ENCODE measurements around the gene HAPLN2. TPM values are rescaled to one million over a fixed set of nuclear protein-coding genes. Genes with fewer than 3 reads are reported as not detected.
A peak's percentile ranks its signal among the peaks of the same experiment; 100 is the strongest.

HAPLN2 gene
- total RNA-seq, 2 donors from 2014 or later = not detected

DNA sequence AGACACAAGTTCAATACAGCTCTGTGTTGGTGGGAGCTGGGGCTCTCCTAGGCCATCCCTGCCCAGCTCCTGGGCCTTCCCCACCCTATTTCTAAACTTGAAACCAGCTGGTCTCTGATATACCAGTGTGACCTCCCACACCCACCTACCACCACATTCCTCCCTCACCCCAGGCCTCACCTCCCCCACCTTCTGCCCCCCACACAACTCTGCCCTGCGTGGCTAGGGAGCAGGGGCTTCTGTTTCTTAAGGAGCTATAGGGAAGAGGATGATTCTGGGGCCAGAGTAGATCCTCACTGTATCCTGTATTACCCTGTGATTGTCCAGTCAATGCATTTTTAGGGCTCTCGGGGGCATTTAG is 41.5 kb downstream of the HAPLN2 start:
- Mint-ChIP-seq H3K27me3 (peaks cover 3 to 6% of the 10 kb centered on the region in 2 donors), H3K9me3 (no peaks in the 10 kb centered on the region), H3K4me3 (peak overlapping the region; percentile 84), H3K27ac (peak overlapping the region; percentile 96 to 98), H3K36me3 (no peaks in the 10 kb centered on the region), H3K4me1 (ENCODE audit: low read depth in 2 of 2) (peaks cover 56 to 60% of the 10 kb centered on the region in 2 donors)
- peak; percentile 10 to 46 for ATAC-seq
- no peak for DNase-seq (ENCODE audit: low spot score)

DNA sequence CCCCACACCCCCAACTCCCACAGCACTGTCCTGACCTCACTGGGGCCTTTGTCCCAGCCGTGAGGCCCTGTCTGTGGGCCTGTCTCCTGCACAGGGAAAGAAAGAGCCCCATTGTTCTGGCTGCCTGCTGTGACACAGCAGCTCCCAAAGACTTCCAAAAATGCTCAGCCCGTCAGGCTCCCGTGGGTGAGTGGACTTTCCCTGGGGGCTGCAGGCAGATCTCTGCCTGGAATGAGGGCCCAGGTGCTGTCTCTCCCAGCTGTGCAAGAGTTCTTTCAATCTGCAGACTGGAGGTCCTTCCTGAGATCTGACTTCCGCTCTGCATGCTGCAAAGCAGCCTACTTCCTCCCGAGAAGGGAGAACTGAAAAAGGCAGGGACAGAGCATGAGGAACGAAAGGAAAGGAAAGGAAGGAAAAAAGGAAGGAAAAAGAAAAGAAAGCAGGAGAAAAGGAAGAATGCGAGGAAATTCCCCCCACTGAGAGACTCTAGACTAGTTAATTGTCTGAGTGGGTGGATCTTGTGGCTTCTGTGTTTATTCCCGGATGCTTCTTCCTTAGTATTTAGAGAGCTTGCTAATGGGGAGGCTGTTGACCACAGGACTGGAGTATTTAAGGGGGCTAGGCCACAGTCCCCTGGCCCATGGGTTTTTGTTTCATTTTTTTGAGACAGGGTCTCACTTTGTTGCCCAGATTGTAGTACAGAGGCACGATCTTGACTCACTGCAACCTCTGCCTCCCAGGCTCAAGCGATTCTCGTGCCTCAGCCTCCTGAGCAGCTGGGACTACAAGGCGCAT is 43.0 kb downstream of the HAPLN2 start:
- peaks cover 50 to 53% of the 10 kb centered on the region in 2 donors for H3K4me1 Mint-ChIP-seq (ENCODE audit: low read depth in 2 of 2)
- no peaks in the 10 kb centered on the region for H3K36me3 Mint-ChIP-seq
- no peaks in the 10 kb centered on the region for H3K9me3 Mint-ChIP-seq
- H3K27ac Mint-ChIP-seq = peak overlapping the region; percentile 38 to 98
- H3K4me3 Mint-ChIP-seq = peak overlapping the region; percentile 5
- DNase-seq (ENCODE audit: low spot score) = no peak
- no peak for ATAC-seq
- H3K27me3 Mint-ChIP-seq = peaks cover 0 to under 1% of the 10 kb centered on the region in 2 donors

DNA sequence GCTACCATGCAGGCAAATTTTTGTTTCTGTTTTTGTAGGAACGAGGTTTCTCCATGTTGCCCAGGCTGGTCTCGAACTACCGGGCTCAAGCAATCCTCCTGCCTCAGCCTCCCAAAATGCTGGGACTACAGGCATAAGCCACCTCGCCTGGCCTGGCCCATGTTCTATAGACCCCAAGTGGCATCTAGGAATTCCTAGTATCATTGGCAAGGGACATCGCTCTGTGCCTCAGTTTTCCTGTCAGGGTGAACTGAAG is 43.5 kb downstream of the HAPLN2 start:
- no peak for ATAC-seq
- Mint-ChIP-seq H3K4me3 (no peak overlapping the region), H3K9me3 (no peaks in the 10 kb centered on the region), H3K36me3 (no peaks in the 10 kb centered on the region), H3K27ac (peak overlapping the region; percentile 38 to 98), H3K27me3 (no peaks in the 10 kb centered on the region), H3K4me1 (ENCODE audit: low read depth in 2 of 2) (peaks cover 44 to 47% of the 10 kb centered on the region in 2 donors)
- no peak for DNase-seq (ENCODE audit: low spot score)

DNA sequence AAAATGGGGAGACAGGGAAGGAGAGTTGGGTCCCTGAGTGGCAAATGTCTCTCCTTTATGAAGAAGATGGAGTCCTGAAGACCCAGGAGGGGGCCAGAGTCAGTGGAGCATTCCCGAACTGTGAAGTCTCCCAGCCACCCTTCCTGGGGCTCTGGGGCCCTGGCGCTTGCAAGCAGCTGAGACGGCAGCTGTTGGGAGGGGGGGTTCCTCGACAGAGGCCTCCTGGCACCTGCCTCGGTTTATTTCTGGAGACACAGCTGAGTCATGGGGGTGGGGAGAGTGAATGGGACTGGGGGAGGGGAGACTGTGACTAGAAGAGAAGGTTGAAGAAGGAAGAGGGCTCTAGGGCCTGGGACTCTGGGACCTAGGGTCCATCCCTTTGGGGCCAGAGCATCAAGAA is 44.0 kb downstream of the HAPLN2 start:
- Mint-ChIP-seq H3K9me3 (no peaks in the 10 kb centered on the region), H3K36me3 (no peaks in the 10 kb centered on the region), H3K4me3 (no peak overlapping the region), H3K27me3 (no peaks in the 10 kb centered on the region), H3K4me1 (ENCODE audit: low read depth in 2 of 2) (peaks cover 40 to 43% of the 10 kb centered on the region in 2 donors), H3K27ac (peak overlapping the region; percentile 38 to 98)
- no peak for DNase-seq (ENCODE audit: low spot score)
- no peak for ATAC-seq

DNA sequence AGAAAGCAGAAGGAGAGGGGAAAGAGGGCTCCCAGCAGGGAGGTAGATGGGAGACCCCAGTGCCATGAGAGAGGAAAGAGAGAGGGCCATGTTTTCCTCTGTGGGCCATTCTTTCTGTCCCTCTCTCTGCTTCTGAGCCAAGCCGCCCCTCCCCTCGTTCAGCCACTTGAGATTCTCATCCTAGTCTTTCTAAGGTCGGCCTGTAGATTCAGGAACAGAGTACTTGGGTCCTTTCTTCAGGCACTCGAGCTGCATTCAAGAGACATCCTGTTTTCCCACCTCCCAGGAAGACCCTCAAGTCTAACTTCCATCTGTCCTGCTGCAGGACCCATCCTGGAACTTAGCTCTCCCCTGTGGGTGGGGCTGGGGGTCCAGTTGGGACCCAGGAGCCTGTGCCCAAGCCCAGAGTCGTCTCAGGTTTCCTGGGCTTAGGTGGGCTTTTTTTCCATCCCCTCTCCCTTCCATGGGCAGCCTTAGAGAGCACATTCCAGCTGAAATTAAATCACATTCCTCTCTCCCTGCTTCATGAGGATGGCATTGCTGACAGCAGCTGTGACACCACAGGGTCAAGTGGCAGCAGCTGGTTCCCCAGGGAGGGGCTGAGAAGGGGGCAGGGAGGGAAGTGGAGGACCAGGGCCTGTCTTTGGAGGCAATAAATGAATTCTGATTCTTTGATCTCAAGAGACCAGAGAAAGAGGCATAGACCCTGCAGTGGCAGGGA is 45.0 kb downstream of the HAPLN2 start:
- no peaks in the 10 kb centered on the region for H3K9me3 Mint-ChIP-seq
- no peaks in the 10 kb centered on the region for H3K27me3 Mint-ChIP-seq
- no peaks in the 10 kb centered on the region for H3K36me3 Mint-ChIP-seq
- no peak for ATAC-seq
- peaks cover 29 to 35% of the 10 kb centered on the region in 2 donors for H3K4me1 Mint-ChIP-seq (ENCODE audit: low read depth in 2 of 2)
- H3K4me3 Mint-ChIP-seq = no peak overlapping the region
- no peak for DNase-seq (ENCODE audit: low spot score)
- H3K27ac Mint-ChIP-seq = peak overlapping the region in 1 of 2 donors; percentile 38

DNA sequence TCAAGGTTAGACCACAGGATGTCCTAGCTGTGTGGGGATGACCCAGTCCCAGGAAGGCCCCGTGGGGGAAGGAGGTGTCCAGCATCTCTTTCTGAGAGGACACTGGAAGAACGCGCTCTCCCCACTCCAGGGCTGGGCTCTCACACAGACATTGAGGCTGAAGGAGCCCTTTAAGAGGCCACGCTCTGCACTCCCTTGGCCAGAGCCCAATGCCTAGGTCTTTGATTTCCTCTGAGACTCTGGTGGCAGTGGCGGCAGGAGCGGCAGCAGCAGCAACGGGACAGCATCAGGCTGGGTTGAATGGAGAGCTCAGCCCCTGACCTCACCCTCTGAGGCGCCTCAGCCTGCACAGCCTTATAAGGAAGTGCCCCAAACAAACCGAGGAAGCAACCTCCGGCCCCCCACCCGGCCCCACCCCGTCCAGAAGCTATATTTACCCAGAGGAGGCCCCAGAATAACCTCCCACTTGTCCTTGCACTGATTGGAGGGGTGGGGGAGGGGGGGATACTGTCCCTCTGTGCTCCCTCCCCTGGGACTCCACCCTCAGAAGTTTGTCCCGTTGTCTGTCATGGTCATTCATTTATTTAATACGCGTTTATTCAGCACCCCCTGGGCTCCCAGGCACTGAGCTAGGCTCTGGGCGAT is 45.7 kb downstream of the HAPLN2 start:
- no peak overlapping the region for H3K4me3 Mint-ChIP-seq
- H3K4me1 Mint-ChIP-seq (ENCODE audit: low read depth in 2 of 2) = peaks cover 23 to 28% of the 10 kb centered on the region in 2 donors
- ATAC-seq = no peak

DNA sequence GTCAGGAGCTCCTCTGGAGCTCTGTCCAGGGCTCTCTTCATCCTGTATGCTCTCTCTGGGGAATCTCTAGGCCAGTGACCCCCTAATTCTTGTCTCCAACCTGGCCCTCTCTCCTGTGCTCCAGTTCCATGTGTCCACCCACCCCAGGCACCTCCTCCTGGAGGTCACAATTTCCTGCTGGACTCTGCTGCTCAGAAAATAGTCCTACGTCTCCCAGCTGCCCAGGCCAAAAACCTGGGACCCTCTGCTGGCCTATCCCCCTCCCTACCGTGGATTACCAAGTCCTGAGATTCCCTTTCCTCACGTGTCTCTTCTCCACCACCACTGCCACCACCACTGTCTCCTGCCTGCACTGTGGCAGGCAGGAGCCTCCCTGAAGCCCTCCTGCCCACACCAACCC is 46.3 kb downstream of the HAPLN2 start:
- Mint-ChIP-seq H3K27me3 (peaks cover 0 to 3% of the 10 kb centered on the region in 2 donors), H3K4me1 (ENCODE audit: low read depth in 2 of 2) (peaks cover 16 to 21% of the 10 kb centered on the region in 2 donors), H3K36me3 (no peaks in the 10 kb centered on the region), H3K9me3 (no peaks in the 10 kb centered on the region), H3K27ac (peak overlapping the region in 1 of 2 donors; percentile 68), H3K4me3 (no peak overlapping the region)
- DNase-seq (ENCODE audit: low spot score) = no peak
- ATAC-seq = no peak

More for the DNA sequence above, 45.7 kb downstream of the HAPLN2 start:
- H3K36me3 Mint-ChIP-seq = no peaks in the 10 kb centered on the region
- H3K9me3 Mint-ChIP-seq = no peaks in the 10 kb centered on the region
- H3K27me3 Mint-ChIP-seq = peaks cover 0 to 3% of the 10 kb centered on the region in 2 donors
- no peak overlapping the region for H3K27ac Mint-ChIP-seq
- DNase-seq (ENCODE audit: low spot score) = no peak

DNA sequence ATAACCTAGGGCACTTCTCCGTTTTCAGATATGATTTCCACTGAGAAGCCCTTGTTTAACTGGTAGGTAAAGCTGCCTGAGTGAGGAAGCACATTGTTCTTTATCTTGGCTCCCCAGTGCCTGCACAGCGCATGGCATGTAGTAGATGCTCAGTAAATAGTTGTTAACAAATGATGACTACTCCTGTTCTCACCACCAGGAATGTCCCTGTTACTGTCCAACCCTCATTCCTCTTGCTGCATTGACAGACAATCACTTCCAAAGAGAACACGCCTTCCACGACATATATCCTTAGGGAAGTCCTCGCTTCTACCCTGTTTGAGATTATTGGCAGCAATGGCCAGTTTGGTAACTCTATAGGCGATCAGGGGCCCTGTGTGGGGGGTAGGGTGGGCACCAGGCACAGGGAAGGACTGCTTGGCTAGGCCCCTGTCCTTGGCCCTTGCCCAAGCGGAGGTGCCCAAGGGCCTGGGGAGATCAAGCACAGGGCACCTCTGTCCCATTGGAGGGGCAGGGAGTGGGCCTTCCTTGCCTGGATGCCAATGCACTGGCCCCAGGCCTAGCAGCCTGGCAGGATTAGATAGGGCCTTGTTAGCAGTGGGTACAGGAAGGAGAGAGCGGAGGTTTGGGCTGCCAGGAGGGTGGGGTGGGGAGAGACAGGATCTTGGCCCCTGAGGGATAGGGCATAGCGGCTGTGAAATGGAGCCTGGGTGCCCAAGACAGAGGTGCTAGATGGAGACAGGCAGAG is 47.8 kb downstream of the HAPLN2 start:
- no peaks in the 10 kb centered on the region for H3K9me3 Mint-ChIP-seq
- H3K36me3 Mint-ChIP-seq = no peaks in the 10 kb centered on the region
- peaks cover 4 to 10% of the 10 kb centered on the region in 2 donors for H3K4me1 Mint-ChIP-seq (ENCODE audit: low read depth in 2 of 2)
- ATAC-seq (no peak), DNase-seq (ENCODE audit: low spot score) (no peak)
- no peak overlapping the region for H3K4me3 Mint-ChIP-seq
- H3K27me3 Mint-ChIP-seq = peaks cover 11 to 12% of the 10 kb centered on the region in 2 donors
- no peak overlapping the region for H3K27ac Mint-ChIP-seq

DNA sequence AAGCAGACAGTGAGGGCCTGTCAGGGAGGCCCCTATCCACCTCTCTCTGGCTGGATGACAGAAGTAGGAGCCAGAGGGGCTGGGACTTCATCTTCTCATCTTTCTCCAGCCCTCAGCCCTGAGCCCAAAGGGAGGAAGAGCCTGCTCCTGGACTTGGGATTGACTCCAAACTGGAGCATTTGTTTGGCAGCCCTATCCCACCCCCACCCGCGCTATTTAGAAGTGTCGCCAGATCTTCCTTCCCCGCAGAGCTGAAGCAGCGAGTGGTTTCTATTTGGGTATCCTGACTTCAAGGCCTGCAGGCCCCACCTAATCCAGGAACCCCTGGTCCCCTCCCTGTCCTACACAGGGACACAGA is 48.4 kb downstream of the HAPLN2 start:
- H3K27me3 Mint-ChIP-seq = peaks cover 17 to 18% of the 10 kb centered on the region in 2 donors
- no peak overlapping the region for H3K27ac Mint-ChIP-seq
- no peak overlapping the region for H3K4me3 Mint-ChIP-seq
- H3K4me1 Mint-ChIP-seq (ENCODE audit: low read depth in 2 of 2) = peaks cover 0 to 6% of the 10 kb centered on the region in 2 donors
- H3K36me3 Mint-ChIP-seq = no peaks in the 10 kb centered on the region
- ATAC-seq = no peak
- no peaks in the 10 kb centered on the region for H3K9me3 Mint-ChIP-seq
- DNase-seq (ENCODE audit: low spot score) = no peak

DNA sequence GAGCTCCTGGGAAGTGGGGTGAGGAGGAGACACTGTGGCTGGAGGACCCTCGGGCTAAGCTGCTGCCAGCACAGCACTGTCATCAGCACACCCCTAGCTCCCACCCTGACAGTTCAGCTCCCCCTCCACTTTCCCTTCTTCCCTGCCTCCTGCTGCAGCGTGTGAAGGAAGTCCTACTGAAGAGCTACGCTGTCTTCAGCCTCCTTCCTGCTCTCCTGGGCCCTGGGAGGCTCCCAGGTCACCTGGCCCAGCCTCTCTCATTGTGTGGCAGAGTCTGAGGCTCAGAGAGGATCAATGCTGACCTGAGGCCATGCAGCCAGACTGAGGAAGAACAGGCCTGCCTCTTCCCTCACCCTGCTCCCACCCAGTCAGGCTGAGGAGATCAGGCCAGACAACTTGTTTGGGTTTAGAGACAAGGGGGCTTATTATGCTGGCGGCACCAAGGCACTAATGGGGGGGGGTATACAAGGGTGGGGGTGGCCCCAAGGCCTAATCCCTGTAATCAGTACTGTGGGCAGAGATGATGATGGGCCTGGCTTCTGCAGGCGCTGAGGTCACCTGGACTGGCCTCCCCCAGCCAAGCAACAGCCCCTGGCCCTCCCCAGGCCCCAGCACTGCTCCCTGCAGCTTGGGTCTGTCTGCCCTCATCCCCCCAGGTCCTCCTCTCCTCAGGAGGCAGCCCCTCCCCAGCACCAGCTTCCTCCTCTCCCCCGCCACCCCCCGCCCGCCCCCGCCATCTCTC is 48.9 kb downstream of the HAPLN2 start:
- Mint-ChIP-seq H3K36me3 (no peaks in the 10 kb centered on the region), H3K9me3 (no peaks in the 10 kb centered on the region), H3K4me3 (no peak overlapping the region), H3K4me1 (ENCODE audit: low read depth in 2 of 2) (peaks cover 0 to 3% of the 10 kb centered on the region in 2 donors), H3K27me3 (peaks cover 18% of the 10 kb centered on the region in 2 donors), H3K27ac (no peak overlapping the region)
- ATAC-seq (no peak), DNase-seq (ENCODE audit: low spot score) (no peak)

DNA sequence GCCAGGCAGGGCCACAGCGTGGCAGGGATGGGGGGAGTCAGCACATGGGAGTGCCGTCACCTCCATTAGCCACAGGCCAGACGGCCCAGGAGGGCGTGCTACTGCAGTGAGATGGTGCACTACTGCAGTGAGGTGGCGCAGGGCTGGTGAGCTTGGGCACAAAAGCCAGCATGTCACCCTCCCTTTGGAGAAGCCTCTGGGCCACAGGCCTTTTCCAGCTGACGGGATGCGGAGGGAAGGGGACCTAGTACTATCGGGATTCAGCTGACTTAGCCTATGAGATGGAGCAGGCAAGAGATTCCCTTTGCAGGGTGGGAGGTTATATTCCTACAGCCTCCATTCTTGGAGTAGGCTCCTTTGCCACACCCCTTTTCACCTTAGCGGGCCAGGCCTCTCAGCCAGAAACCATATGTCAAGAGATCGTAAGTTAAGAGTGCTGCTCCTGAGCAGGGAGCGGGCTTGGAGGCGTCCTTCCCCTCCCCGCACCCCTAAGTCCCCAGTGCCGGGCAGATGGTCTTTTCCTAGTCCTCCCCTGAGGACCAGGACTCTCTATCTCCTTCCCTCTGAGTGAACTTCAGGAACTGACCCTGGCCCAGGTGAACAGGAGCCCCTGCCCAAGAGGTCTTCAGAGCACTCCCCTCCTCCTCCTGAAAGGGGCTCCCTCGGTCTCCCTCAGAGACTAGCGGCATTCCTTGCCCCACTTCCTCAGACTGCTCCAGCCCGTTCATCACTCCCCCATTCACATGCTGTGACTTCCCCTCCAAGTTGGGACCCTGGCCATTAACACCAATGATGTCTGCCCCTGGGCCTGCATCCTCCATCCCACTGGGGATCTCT is 49.8 kb downstream of the HAPLN2 start:
- Mint-ChIP-seq H3K36me3 (no peaks in the 10 kb centered on the region), H3K9me3 (no peaks in the 10 kb centered on the region)

DNA sequence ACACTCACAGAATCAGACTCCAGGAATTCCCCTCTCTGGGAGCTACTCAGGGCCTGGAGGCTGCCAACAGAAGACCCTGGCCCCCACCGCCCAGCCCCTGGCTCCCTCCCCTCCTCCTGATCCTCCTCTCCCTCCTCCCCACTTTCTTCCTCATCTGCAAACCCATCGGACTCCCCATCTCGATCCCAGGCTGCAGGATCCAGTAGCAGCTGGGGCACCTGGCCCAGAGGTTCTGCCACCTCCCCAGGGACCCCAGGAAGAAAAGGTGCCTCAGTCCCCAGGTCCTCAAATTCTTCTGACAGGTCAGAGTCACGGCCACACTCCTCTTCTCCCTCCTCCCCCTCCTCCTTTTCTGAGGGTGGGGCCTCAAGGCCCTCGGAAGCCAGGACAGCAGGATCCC is 50.6 kb downstream of the HAPLN2 start:
- Mint-ChIP-seq H3K27me3 (peaks cover 25 to 33% of the 10 kb centered on the region in 2 donors), H3K36me3 (no peaks in the 10 kb centered on the region), H3K27ac (no peak overlapping the region), H3K4me3 (no peak overlapping the region), H3K4me1 (ENCODE audit: low read depth in 2 of 2) (peaks cover 0 to 3% of the 10 kb centered on the region in 2 donors), H3K9me3 (no peaks in the 10 kb centered on the region)
- DNase-seq (ENCODE audit: low spot score) (no peak), ATAC-seq (no peak)

More for the DNA sequence above, 49.8 kb downstream of the HAPLN2 start:
- H3K27ac Mint-ChIP-seq = no peak overlapping the region
- no peak for ATAC-seq
- no peak overlapping the region for H3K4me3 Mint-ChIP-seq
- H3K4me1 Mint-ChIP-seq (ENCODE audit: low read depth in 2 of 2) = peaks cover 0 to 3% of the 10 kb centered on the region in 2 donors
- H3K27me3 Mint-ChIP-seq = peaks cover 21 to 27% of the 10 kb centered on the region in 2 donors
- DNase-seq (ENCODE audit: low spot score) = no peak
